CD8-positive, alpha-beta memory T cell (primary cell): ENCODE results near the gene COQ10A. TPM values are rescaled to one million over a fixed set of nuclear protein-coding genes. Genes with fewer than 3 reads are reported as not detected.
A peak's percentile ranks its signal among the peaks of the same experiment; 100 is the strongest.

Source experiments
- CTCF ChIA-PET: fragments of 350-600 bp; sonication (Branson Sonifier 250); formaldehyde crosslinking; loops from one replicate; lab custom pipeline; 2021; ENCODE audit warnings: antibody characterized with exemption; lab: Charles Lee
- POLR2A ChIA-PET: fragments of 350-600 bp; sonication (Branson Sonifier 250); formaldehyde crosslinking; loops from one replicate; lab custom pipeline; 2021; ENCODE audit warnings: antibody characterized with exemption; lab: Charles Lee
- DNase-seq, 5 donors: peaks; one replicate each; pipeline versions ENCODE4 v3.0.0 to v3.0.0-alpha.2; 2020 to 2022; ENCODE audit warnings: mixed read lengths in 1 of 5
- H3K27ac ChIP-seq: one replicate; pipeline ENCODE4 v1.7.0; 2013; ENCODE audit warnings: low read depth, mild to moderate bottlenecking, low read length, moderate library complexity
- H3K27me3 ChIP-seq: 2 replicates; pipeline ENCODE4 v1.7.0; 2013; ENCODE audit warnings: low read length, mild to moderate bottlenecking; ENCODE audit not compliant: insufficient read depth, poor library complexity, severe bottlenecking
- H3K36me3 ChIP-seq: 2 replicates; pipeline ENCODE4 v1.7.0; 2013; ENCODE audit warnings: mild to moderate bottlenecking, low read length, moderate library complexity; ENCODE audit not compliant: insufficient read depth
- H3K4me1 ChIP-seq: 2 replicates; pipeline ENCODE4 v1.7.0; 2013; ENCODE audit warnings: mild to moderate bottlenecking, low read length, moderate library complexity; ENCODE audit not compliant: insufficient read depth
- H3K4me3 ChIP-seq: 2 replicates; pipeline ENCODE4 v1.7.0; 2013; ENCODE audit warnings: mild to moderate bottlenecking, low read length
- H3K9me3 ChIP-seq: 2 replicates; pipeline ENCODE4 v1.7.0; 2013; ENCODE audit warnings: mild to moderate bottlenecking, low read length
- H3K27ac Mint-ChIP-seq, 8 donors: one replicate each; pipeline ENCODE4 v1.8.0; 2020 to 2021; ENCODE audit warnings: mixed read lengths in 8 of 8, mild to moderate bottlenecking in 6 of 8, inconsistent platforms in 3 of 8, moderate library complexity in 3 of 8
- H3K27me3 Mint-ChIP-seq, 2 donors: one replicate each; pipeline ENCODE4 v1.8.0; 2020 to 2021; ENCODE audit warnings: mixed read lengths in 2 of 2, mild to moderate bottlenecking in 1 of 2, moderate library complexity in 1 of 2
- H3K36me3 Mint-ChIP-seq, 3 donors: one replicate each; pipeline ENCODE4 v1.8.0; 2020 to 2021; ENCODE audit warnings: mixed read lengths in 3 of 3, inconsistent platforms in 1 of 3, mild to moderate bottlenecking in 1 of 3
- H3K4me1 Mint-ChIP-seq, 3 donors: one replicate each; pipeline ENCODE4 v1.8.0; 2020 to 2021; ENCODE audit warnings: mixed read lengths in 3 of 3, inconsistent platforms in 1 of 3, mild to moderate bottlenecking in 1 of 3
- H3K4me3 Mint-ChIP-seq, 7 donors: one replicate each; pipeline ENCODE4 v1.8.0; 2020 to 2021; ENCODE audit warnings: mixed read lengths in 7 of 7, mild to moderate bottlenecking in 6 of 7, moderate library complexity in 4 of 7, inconsistent platforms in 2 of 7
- H3K9me3 Mint-ChIP-seq, 5 donors: one replicate each; pipeline ENCODE4 v1.8.0; 2020 to 2022; ENCODE audit warnings: mixed read lengths in 5 of 5, mild to moderate bottlenecking in 3 of 5, moderate library complexity in 2 of 5, inconsistent platforms in 1 of 5
- polyA plus RNA-seq: library from polyadenylated mRNA; unstranded; fragments of 300-500 nt; fragmentation: Illumina TruSeq; gene quantifications from one replicate; pipeline ENCODE4 v1.2.3, GENCODE V29; 2021
- total RNA-seq, 2 experiments: library from RNA; stranded (reverse); gene quantifications; one replicate each; pipeline ENCODE4 v1.2.3, GENCODE V29; 2021

Gene COQ10A
- total and polyA plus RNA-seq, 3 experiments from 2014 or later = 14.2 to 14.4 (median 14.3) TPM

GRCh38 chr12:56223571-56224101 is 43.1 kb upstream of the COQ10A start:
- Histone ChIP-seq H3K9me3 (no peaks in the 10 kb centered on the region), H3K36me3 (no peaks in the 10 kb centered on the region), H3K27me3 (no peaks in the 10 kb centered on the region), H3K27ac (peak overlapping the region; percentile 19), H3K4me1 (peaks cover 34% of the 10 kb centered on the region), H3K4me3 (peak overlapping the region; percentile 67)
- CTCF ChIA-PET = interaction anchor here (1.3 to 3.1 kb wide), 8 partner anchors 16 to 105 kb away, joined by 4 to 42 read pairs (median 14); partner anchors contain the start of genes ANKRD52, ESYT1, RPL41 and SMARCC2
- DNase-seq = no peak
- Mint-ChIP-seq H3K4me1 (peaks cover 42 to 55% (median 53%) of the 10 kb centered on the region in 3 donors), H3K9me3 (no peaks in the 10 kb centered on the region), H3K4me3 (peak overlapping the region; percentile 86 to 99 (median 89)), H3K27me3 (peaks cover 0 to 2% of the 10 kb centered on the region in 2 donors), H3K27ac (peak overlapping the region; percentile 90 to 100 (median 99)), H3K36me3 (peaks cover 0 to 27% (median 0%) of the 10 kb centered on the region in 3 donors)
- POLR2A ChIA-PET = interaction anchor here (1.0 to 2.2 kb wide), 2 partner anchors 34 to 96 kb away, joined by 3 to 14 read pairs; partner anchors contain the start of genes ESYT1 and SMARCC2

- Histone ChIP-seq H3K36me3 (no peaks in the 10 kb centered on the region), H3K4me3 (peak within 1 kb of the TSS; percentile 67), H3K27me3 (no peaks in the 10 kb centered on the region), H3K27ac (peak within 1 kb of the TSS; percentile 62), H3K4me1 (peaks cover 34% of the 10 kb centered on the region), H3K9me3 (no peaks in the 10 kb centered on the region)
- Mint-ChIP-seq H3K27ac (peak within 1 kb of the TSS; percentile 90 to 100 (median 100)), H3K4me1 (peaks cover 42 to 55% (median 53%) of the 10 kb centered on the region in 3 donors), H3K27me3 (peaks cover 0 to 2% of the 10 kb centered on the region in 2 donors), H3K4me3 (peak within 1 kb of the TSS; percentile 86 to 99 (median 93)), H3K36me3 (peaks cover 0 to 30% (median 0%) of the 10 kb centered on the region in 3 donors), H3K9me3 (no peaks in the 10 kb centered on the region)
- CTCF ChIA-PET = interaction anchor here (1.4 to 3.1 kb wide), 2 partner anchors 18 to 98 kb away, joined by 3 to 13 read pairs; no protein-coding TSS in a partner anchor
- peak; percentile 90 to 94 (median 92) for DNase-seq
- POLR2A ChIA-PET = interaction anchor here (1.0 kb wide), 1 partner anchor 35 kb away, joined by 3 read pairs; the partner anchor contains the start of gene SMARCC2
Measured at GRCh38 chr12:56224102-56224701, 42.5 kb upstream of the COQ10A start, which contains the start of gene NABP2. Gene NABP2 (plus strand): TSS chr12:56224342. CDS start chr12:56224857, 515 bp downstream.

DNA sequence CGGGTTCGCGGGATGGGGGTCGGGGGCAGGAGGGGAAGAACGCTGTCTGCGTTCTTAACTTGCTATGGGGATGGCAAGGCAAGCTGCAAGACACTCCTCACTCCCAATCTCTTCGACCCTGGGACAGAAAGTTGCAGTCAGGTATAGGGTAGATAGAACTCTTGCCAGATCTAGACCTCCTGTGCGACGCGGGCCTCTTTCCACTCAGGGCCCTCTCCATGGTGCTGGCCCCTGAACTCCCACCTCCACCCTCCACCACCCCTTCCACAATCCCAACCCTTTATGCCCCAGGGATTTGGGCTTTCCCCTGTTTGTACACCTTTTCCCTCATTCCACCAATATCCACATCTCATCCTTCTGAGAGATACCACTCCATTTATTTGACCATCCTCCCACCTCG is 41.8 kb upstream of the COQ10A start:
- H3K27me3 ChIP-seq = no peaks in the 10 kb centered on the region
- H3K4me1 Mint-ChIP-seq = peaks cover 42 to 55% (median 49%) of the 10 kb centered on the region in 3 donors
- H3K27ac Mint-ChIP-seq = peak overlapping the region; percentile 79 to 100 (median 92)
- DNase-seq = no peak
- peak overlapping the region; percentile 67 for H3K4me3 ChIP-seq
- no peaks in the 10 kb centered on the region for H3K36me3 ChIP-seq
- peak overlapping the region; percentile 62 for H3K27ac ChIP-seq
- POLR2A ChIA-PET = no interaction called here
- no peaks in the 10 kb centered on the region for H3K9me3 Mint-ChIP-seq
- H3K27me3 Mint-ChIP-seq = peaks cover 0 to 2% of the 10 kb centered on the region in 2 donors
- CTCF ChIA-PET = interaction anchor here (1.4 to 2.0 kb wide), 3 partner anchors 19 to 33 kb away, joined by 3 to 6 read pairs (median 3); partner anchors contain the start of gene ANKRD52
- H3K4me1 ChIP-seq = peaks cover 34% of the 10 kb centered on the region
- peaks cover 0 to 31% (median 0%) of the 10 kb centered on the region in 3 donors for H3K36me3 Mint-ChIP-seq
- H3K9me3 ChIP-seq = no peaks in the 10 kb centered on the region
- peak overlapping the region; percentile 86 to 99 (median 89) for H3K4me3 Mint-ChIP-seq

DNA sequence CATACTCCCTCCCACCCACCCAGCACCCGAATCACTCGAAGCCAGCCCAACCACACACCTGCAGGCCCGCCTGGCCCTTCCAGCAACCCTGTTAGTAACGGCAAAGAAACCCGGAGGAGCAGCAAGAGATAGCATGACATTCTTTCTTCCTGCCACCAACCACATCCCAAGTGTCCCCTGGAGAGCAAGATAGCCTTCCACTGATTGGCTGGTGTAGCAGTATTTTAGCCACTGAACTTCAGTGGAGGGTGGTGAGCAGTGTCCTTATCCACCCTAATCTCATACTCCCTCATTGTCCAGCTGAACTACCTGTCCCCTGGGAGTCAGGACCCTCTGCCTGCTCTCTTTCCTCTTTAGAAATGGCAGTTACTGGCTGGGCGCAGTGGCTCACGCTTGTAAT is 37.7 kb upstream of the COQ10A start:
- Mint-ChIP-seq H3K27ac (peak overlapping the region in 1 of 8 donors; percentile 10), H3K9me3 (no peaks in the 10 kb centered on the region), H3K36me3 (peaks cover 0 to 18% (median 0%) of the 10 kb centered on the region in 3 donors), H3K4me3 (no peak overlapping the region), H3K27me3 (no peaks in the 10 kb centered on the region), H3K4me1 (peaks cover 13 to 18% (median 14%) of the 10 kb centered on the region in 3 donors)
- Histone ChIP-seq H3K36me3 (no peaks in the 10 kb centered on the region), H3K27me3 (no peaks in the 10 kb centered on the region), H3K4me3 (no peak overlapping the region), H3K4me1 (peaks cover 9% of the 10 kb centered on the region), H3K27ac (no peak overlapping the region), H3K9me3 (no peaks in the 10 kb centered on the region)
- ChIA-PET POLR2A (no interaction called here), CTCF (interaction anchor here (0.7 kb wide), 1 partner anchor 27 kb away, joined by 3 read pairs; no protein-coding TSS in a partner anchor)
- no peak for DNase-seq

GRCh38 chr12:56229916-56230431 is 36.8 kb upstream of the COQ10A start, which contains the start of gene SLC39A5:
Gene SLC39A5 (plus strand): TSS chr12:56230051. CDS start chr12:56231275, 1,224 bp downstream.
- H3K27me3 Mint-ChIP-seq = no peaks in the 10 kb centered on the region
- H3K27ac Mint-ChIP-seq = peak within 1 kb of the TSS in 2 of 8 donors; percentile 56 to 72
- Histone ChIP-seq H3K4me3 (no peak within 1 kb of the TSS), H3K27ac (no peak within 1 kb of the TSS), H3K36me3 (no peaks in the 10 kb centered on the region), H3K27me3 (no peaks in the 10 kb centered on the region), H3K9me3 (no peaks in the 10 kb centered on the region), H3K4me1 (peaks cover 3% of the 10 kb centered on the region)
- H3K36me3 Mint-ChIP-seq = peaks cover 0 to 18% (median 0%) of the 10 kb centered on the region in 3 donors
- CTCF ChIA-PET = no interaction called here
- peaks cover 7 to 10% (median 8%) of the 10 kb centered on the region in 3 donors for H3K4me1 Mint-ChIP-seq
- POLR2A ChIA-PET = no interaction called here
- H3K4me3 Mint-ChIP-seq = no peak within 1 kb of the TSS
- DNase-seq = no peak
- H3K9me3 Mint-ChIP-seq = no peaks in the 10 kb centered on the region

DNA sequence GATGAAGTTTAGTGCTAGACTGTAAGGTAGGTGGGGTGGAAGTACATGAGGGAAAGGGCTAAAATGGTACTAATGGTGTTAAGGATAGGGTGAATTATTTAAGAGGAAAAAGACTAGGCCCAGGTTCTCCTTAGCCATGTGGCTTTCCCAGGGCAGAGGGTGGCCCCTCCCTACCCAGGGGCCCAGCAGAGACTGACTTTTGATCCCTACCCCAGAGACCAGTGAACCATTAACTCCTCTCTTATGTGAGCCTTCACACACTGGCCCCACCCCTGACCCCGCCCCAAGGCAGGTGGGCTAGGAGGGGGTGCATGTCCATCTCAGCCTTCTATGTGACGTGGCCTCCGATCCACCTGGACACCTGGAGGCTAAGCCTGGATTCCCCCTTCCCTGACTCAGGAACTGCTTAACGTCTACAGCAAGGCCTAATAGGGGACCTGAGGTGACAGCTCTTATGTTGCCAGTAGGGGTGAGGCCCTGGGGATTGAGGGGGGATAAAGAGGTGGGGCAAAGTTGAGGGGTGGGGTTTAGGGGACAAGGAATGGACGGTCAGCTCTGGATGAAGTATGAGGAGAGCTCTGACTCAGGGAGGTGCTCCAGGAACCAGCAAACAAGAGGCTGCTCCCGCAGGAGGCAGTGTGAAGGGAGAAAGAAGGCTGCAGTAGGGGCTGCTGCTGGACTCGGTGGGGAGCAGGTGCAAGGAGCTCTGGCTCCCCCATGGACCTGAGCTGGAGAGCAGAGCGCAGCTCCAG is 36.1 kb upstream of the COQ10A start:
- Histone ChIP-seq H3K4me1 (no peaks in the 10 kb centered on the region), H3K9me3 (no peaks in the 10 kb centered on the region), H3K27me3 (no peaks in the 10 kb centered on the region), H3K4me3 (no peak overlapping the region), H3K36me3 (no peaks in the 10 kb centered on the region), H3K27ac (no peak overlapping the region)
- POLR2A ChIA-PET = no interaction called here
- Mint-ChIP-seq H3K27ac (no peak overlapping the region), H3K9me3 (no peaks in the 10 kb centered on the region), H3K4me1 (peaks cover under 1 to 3% (median 1%) of the 10 kb centered on the region in 3 donors), H3K4me3 (no peak overlapping the region), H3K27me3 (no peaks in the 10 kb centered on the region), H3K36me3 (peaks cover 0 to 16% (median 0%) of the 10 kb centered on the region in 3 donors)
- CTCF ChIA-PET = interaction anchor here (1.1 kb wide), 2 partner anchors 28 to 37 kb away, joined by 3 read pairs; no protein-coding TSS in a partner anchor
- no peak for DNase-seq

DNA sequence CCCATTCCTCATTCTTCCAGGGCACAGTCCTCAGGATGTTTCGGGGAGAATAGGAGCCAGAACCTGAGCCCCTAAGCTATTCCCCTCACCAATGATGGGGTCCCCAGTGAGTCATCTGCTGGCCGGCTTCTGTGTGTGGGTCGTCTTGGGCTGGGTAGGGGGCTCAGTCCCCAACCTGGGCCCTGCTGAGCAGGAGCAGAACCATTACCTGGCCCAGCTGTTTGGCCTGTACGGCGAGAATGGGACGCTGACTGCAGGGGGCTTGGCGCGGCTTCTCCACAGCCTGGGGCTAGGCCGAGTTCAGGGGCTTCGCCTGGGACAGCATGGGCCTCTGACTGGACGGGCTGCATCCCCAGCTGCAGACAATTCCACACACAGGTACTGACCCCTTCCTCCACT is 35.6 kb upstream of the COQ10A start:
- H3K27ac ChIP-seq = no peak overlapping the region
- Mint-ChIP-seq H3K36me3 (peaks cover 0 to 12% (median 0%) of the 10 kb centered on the region in 3 donors), H3K27ac (peak overlapping the region in 1 of 8 donors; percentile 51), H3K4me3 (no peak overlapping the region), H3K27me3 (no peaks in the 10 kb centered on the region), H3K4me1 (peaks cover 0 to under 1% (median 0%) of the 10 kb centered on the region in 3 donors), H3K9me3 (no peaks in the 10 kb centered on the region)
- DNase-seq = no peak
- H3K4me3 ChIP-seq = no peak overlapping the region
- CTCF ChIA-PET = interaction anchor here (0.7 to 1.1 kb wide), 3 partner anchors 27 to 323 kb away, joined by 3 read pairs; no protein-coding TSS in a partner anchor
- no peaks in the 10 kb centered on the region for H3K27me3 ChIP-seq
- H3K4me1 ChIP-seq = no peaks in the 10 kb centered on the region
- H3K9me3 ChIP-seq = no peaks in the 10 kb centered on the region
- POLR2A ChIA-PET = no interaction called here
- no peaks in the 10 kb centered on the region for H3K36me3 ChIP-seq
